Lower leg skin (tissue), 4 donors: ENCODE results near the gene LIPC. TPM values are rescaled to one million over a fixed set of nuclear protein-coding genes. Genes with fewer than 3 reads are reported as not detected.

Experiments
- DNase-seq, 2 donors: peaks; one replicate each; pipeline ENCODE4 v3.0.0-alpha.2; 2019; ENCODE audit warnings: low spot score in 2 of 2
- H3K4me3 ChIP-seq: fragments of 200-600 bp; sonication (generic); 2 replicates; pipeline ENCODE4 v1.5.1; 2017; ENCODE audit warnings: mild to moderate bottlenecking, low read depth; ENCODE audit not compliant: poor library complexity, severe bottlenecking
- CTCF ChIP-seq, 3 donors: fragments of 450-650 bp; IDR thresholded peaks; one replicate each; pipeline ENCODE4 v1.5.1; 2016; ENCODE audit warnings: antibody characterized with exemption in 3 of 3, mild to moderate bottlenecking in 3 of 3, moderate library complexity in 2 of 3
- POLR2A ChIP-seq, 2 donors: fragments of 450-650 bp; IDR thresholded peaks; one replicate each; pipeline ENCODE4 v1.6.1; 2016 to 2017; ENCODE audit warnings: antibody characterized with exemption in 2 of 2, mild to moderate bottlenecking in 1 of 2, moderate library complexity in 1 of 2
- WGBS, 2 donors: methylation state at CpG; one replicate each; pipeline ENCODE4 v1.1.5; 2018; 5-methylcytosine and 5-hydroxymethylcytosine counted together
- intact Hi-C: fragments of 100-400 bp; cut with DNase I; formaldehyde crosslinking; loops from one replicate; pipeline ENCODE4 v1.15.0; 2023; ENCODE audit warnings: low total_unique reads
- total RNA-seq, 4 donors: library from RNA; depleted of rRNA; stranded (reverse); fragments of >200 nt; gene quantifications; one replicate each; pipeline ENCODE4 v1.1.0, GENCODE V29; 2016

Gene LIPC
- total RNA-seq, 4 donors from 2014 or later: 0.13 to 0.71 TPM; not detected in 2

GRCh38 chr15:58573270-58573669 is 141.5 kb downstream of the LIPC start:
- intact Hi-C loops: no loop called here
- TF ChIP-seq CTCF (IDR thresholded peaks at IDR 0.05) (no peak), POLR2A (IDR thresholded peaks at IDR 0.05) (no peak)
- DNase-seq: no peak

GRCh38 chr15:58574631-58575030 is 142.8 kb downstream of the LIPC start:
- 54 to 56% methylated on average over 4 of the region's 4 CpGs for WGBS, 2 donors
- intact Hi-C loops: no loop called here
- DNase-seq: no peak
- TF ChIP-seq POLR2A (IDR thresholded peaks at IDR 0.05) (no peak), CTCF (IDR thresholded peaks at IDR 0.05) (no peak)
- H3K4me3 ChIP-seq: no peak overlapping the region

More at GRCh38 chr15:58573270-58573669, 141.5 kb downstream of the LIPC start:
- H3K4me3 ChIP-seq: no peak overlapping the region
- WGBS, 2 donors: 87 to 90% methylated on average over 4 of the region's 4 CpGs

- intact Hi-C loops: no loop called here
- DNase-seq: no peak
- 89 to 93% methylated on average over 14 of the region's 14 CpGs for WGBS, 2 donors
- TF ChIP-seq CTCF (IDR thresholded peaks at IDR 0.05) (no peak), POLR2A (IDR thresholded peaks at IDR 0.05) (no peak)
- H3K4me3 ChIP-seq: no peak overlapping the region
Observed at GRCh38 chr15:58575045-58575786, 143.4 kb downstream of the LIPC start.

- no peak overlapping the region for H3K4me3 ChIP-seq
- no peak for DNase-seq
- TF ChIP-seq POLR2A (IDR thresholded peaks at IDR 0.05): no peak
- TF ChIP-seq CTCF (IDR thresholded peaks at IDR 0.05): no peak
- intact Hi-C loops: no loop called here
Observed at GRCh38 chr15:58576657-58577056, 144.9 kb downstream of the LIPC start.

- 51 to 68% methylated on average over 3 of the region's 3 CpGs for WGBS, 2 donors
- DNase-seq: no peak
- H3K4me3 ChIP-seq: no peak overlapping the region
- intact Hi-C loops: no loop called here
- TF ChIP-seq POLR2A (IDR thresholded peaks at IDR 0.05) (no peak), CTCF (IDR thresholded peaks at IDR 0.05) (no peak)
Observed at GRCh38 chr15:58582160-58582559, 150.4 kb downstream of the LIPC start.
